ENCODE results near the gene RNF222. TPM values are rescaled to one million over a fixed set of nuclear protein-coding genes. Genes with fewer than 3 reads are reported as not detected.
A peak's percentile ranks its signal among the peaks of the same experiment; 100 is the strongest.

RNF222 gene
- total and polyA plus RNA-seq, 2 experiments from 2014 or later = not detected

- no peak for TF ChIP-seq EZH2phosphoT487 (IDR thresholded peaks at IDR 0.05; ENCODE audit: insufficient read depth, low read depth)
- no peak for TF ChIP-seq EZH2 (IDR thresholded peaks at IDR 0.05; ENCODE audit: insufficient read depth, poor library complexity, severe bottlenecking)
- 2% methylated on average over 5 of the region's 5 CpGs for WGBS, 2 experiments (ENCODE audit: low coverage in 1 of 2, low lambda C conversion rate in 2 of 2, missing lambda C conversion rate in 2 of 2)
- Histone ChIP-seq H3K36me3 (ENCODE audit: low read depth) (peaks cover 13% of the 10 kb centered on the region), H3K79me2 (ENCODE audit: insufficient read depth) (peaks cover 59% of the 10 kb centered on the region), H3K4me1 (ENCODE audit: insufficient read depth) (peaks cover 28% of the 10 kb centered on the region), H3K27ac (peak overlapping the region; percentile 99), H3K9me3 (ENCODE audit: low read depth) (no peaks in the 10 kb centered on the region), H3K4me3 (peak overlapping the region; percentile 97), H3K9me2 (ENCODE audit: insufficient read depth) (no peaks in the 10 kb centered on the region), H3K4me2 (ENCODE audit: unreplicated experiment) (peak overlapping the region; percentile 100), H3K9ac (peak overlapping the region; percentile 100), H2AFZ (no peak overlapping the region), H3K27me3 (replicated peaks; ENCODE audit: insufficient read depth) (no peaks in the 10 kb centered on the region), H4K20me1 (ENCODE audit: insufficient read depth) (peaks cover 22% of the 10 kb centered on the region; the same call in 1 of the 2 replicates), H3F3A (ENCODE audit: insufficient read depth) (peaks cover 30% of the 10 kb centered on the region; the same call in 1 of the 2 replicates)
- in situ Hi-C loops (cut with MboI) = no loop called here
- DNase-seq = no peak
These were observed 39.2 kb upstream of the RNF222 start for GRCh38 chr17:8436844-8437171.

GRCh38 chr17:8436169-8436843 lies 38.7 kb upstream of the RNF222 start:
- DNase-seq = peak; percentile 87
- H3K4me3 ChIP-seq = peak overlapping the region; percentile 97
- 0 to 1% methylated on average over 28 to 37 of the region's 43 CpGs for WGBS, 2 experiments (ENCODE audit: low coverage in 1 of 2, low lambda C conversion rate in 2 of 2, missing lambda C conversion rate in 2 of 2)
- H3K9me3 ChIP-seq (ENCODE audit: low read depth) = no peaks in the 10 kb centered on the region
- H3K4me1 ChIP-seq (ENCODE audit: insufficient read depth) = peaks cover 28% of the 10 kb centered on the region
- no peaks in the 10 kb centered on the region for H3K9me2 ChIP-seq (ENCODE audit: insufficient read depth)
- H3K27ac ChIP-seq = peak overlapping the region; percentile 99
- H4K20me1 ChIP-seq (ENCODE audit: insufficient read depth) = peaks cover 18% of the 10 kb centered on the region; the same call in 1 of the 2 replicates
- H3K79me2 ChIP-seq (ENCODE audit: insufficient read depth) = peaks cover 54% of the 10 kb centered on the region
- H3K9ac ChIP-seq = peak overlapping the region; percentile 100
- peaks cover 13% of the 10 kb centered on the region for H3K36me3 ChIP-seq (ENCODE audit: low read depth)
- no peak overlapping the region for H2AFZ ChIP-seq
- H3K27me3 ChIP-seq (replicated peaks; ENCODE audit: insufficient read depth) = no peaks in the 10 kb centered on the region
- H3F3A ChIP-seq (ENCODE audit: insufficient read depth) = peaks cover 30% of the 10 kb centered on the region; the same call in 1 of the 2 replicates
- H3K4me2 ChIP-seq (ENCODE audit: unreplicated experiment) = peak overlapping the region; percentile 100
- TF ChIP-seq EZH2 (IDR thresholded peaks at IDR 0.05; ENCODE audit: insufficient read depth, poor library complexity, severe bottlenecking) (no peak), EZH2phosphoT487 (IDR thresholded peaks at IDR 0.05; ENCODE audit: insufficient read depth, low read depth) (no peak)
- in situ Hi-C loops (cut with MboI) = no loop called here

- H3K4me3 ChIP-seq = peak within 1 kb of the TSS; percentile 97
- H3K27me3 ChIP-seq (replicated peaks; ENCODE audit: insufficient read depth) = no peaks in the 10 kb centered on the region
- H3K9ac ChIP-seq = peak within 1 kb of the TSS; percentile 100
- H3K36me3 ChIP-seq (ENCODE audit: low read depth) = peaks cover 11% of the 10 kb centered on the region
- peak within 1 kb of the TSS; percentile 99 for H3K27ac ChIP-seq
- H2AFZ ChIP-seq = peak within 1 kb of the TSS; percentile 94
- no peaks in the 10 kb centered on the region for H3K9me3 ChIP-seq (ENCODE audit: low read depth)
- H3F3A ChIP-seq (ENCODE audit: insufficient read depth) = peaks cover 26% of the 10 kb centered on the region; the same call in 1 of the 2 replicates
- peaks cover 13% of the 10 kb centered on the region; the same call in 1 of the 2 replicates for H4K20me1 ChIP-seq (ENCODE audit: insufficient read depth)
- DNase-seq = peak; percentile 99
- WGBS, 2 experiments (ENCODE audit: low coverage in 1 of 2, low lambda C conversion rate in 2 of 2, missing lambda C conversion rate in 2 of 2) = 4 to 6% methylated on average over 36 to 47 of the region's 68 CpGs
- H3K4me2 ChIP-seq (ENCODE audit: unreplicated experiment) = peak within 1 kb of the TSS; percentile 100
- peaks cover 29% of the 10 kb centered on the region for H3K4me1 ChIP-seq (ENCODE audit: insufficient read depth)
- H3K79me2 ChIP-seq (ENCODE audit: insufficient read depth) = peaks cover 46% of the 10 kb centered on the region
- TF ChIP-seq EZH2 (IDR thresholded peaks at IDR 0.05; ENCODE audit: insufficient read depth, poor library complexity, severe bottlenecking) (no peak), EZH2phosphoT487 (IDR thresholded peaks at IDR 0.05; ENCODE audit: insufficient read depth, low read depth) (no peak)
- no peaks in the 10 kb centered on the region for H3K9me2 ChIP-seq (ENCODE audit: insufficient read depth)
- in situ Hi-C loops (cut with MboI) = no loop called here
These were observed 37.9 kb upstream of the RNF222 start, which contains the start of gene NDEL1 for GRCh38 chr17:8435245-8436168. TSS of gene NDEL1 (plus strand) at chr17:8435884. CDS start at chr17:8444272, 8,388 bp downstream.

GRCh38 chr17:8430966-8431365 lies 33.3 kb upstream of the RNF222 start:
- TF ChIP-seq EZH2phosphoT487 (IDR thresholded peaks at IDR 0.05; ENCODE audit: insufficient read depth, low read depth) (no peak), EZH2 (IDR thresholded peaks at IDR 0.05; ENCODE audit: insufficient read depth, poor library complexity, severe bottlenecking) (no peak)
- peaks cover 18% of the 10 kb centered on the region for H3K4me1 ChIP-seq (ENCODE audit: insufficient read depth)
- H3K27ac ChIP-seq = peak overlapping the region; percentile 82
- peaks cover under 1% of the 10 kb centered on the region for H3K79me2 ChIP-seq (ENCODE audit: insufficient read depth)
- H3K36me3 ChIP-seq (ENCODE audit: low read depth) = no peaks in the 10 kb centered on the region
- peak overlapping the region; percentile 68 for H3K9ac ChIP-seq
- no peaks in the 10 kb centered on the region for H4K20me1 ChIP-seq (ENCODE audit: insufficient read depth)
- peak overlapping the region; percentile 47 for H3K4me2 ChIP-seq (ENCODE audit: unreplicated experiment)
- peaks cover 19% of the 10 kb centered on the region; the same call in 1 of the 2 replicates for H3F3A ChIP-seq (ENCODE audit: insufficient read depth)
- H3K4me3 ChIP-seq = no peak overlapping the region
- peak; percentile 95 for DNase-seq
- in situ Hi-C loops (cut with MboI) = no loop called here
- H2AFZ ChIP-seq = peak overlapping the region; percentile 59
- WGBS, 2 experiments (ENCODE audit: low coverage in 1 of 2, low lambda C conversion rate in 2 of 2, missing lambda C conversion rate in 2 of 2) = 2 to 3% methylated on average over 7 of the region's 7 CpGs
- no peaks in the 10 kb centered on the region for H3K27me3 ChIP-seq (replicated peaks; ENCODE audit: insufficient read depth)
- no peaks in the 10 kb centered on the region for H3K9me2 ChIP-seq (ENCODE audit: insufficient read depth)
- H3K9me3 ChIP-seq (ENCODE audit: low read depth) = no peaks in the 10 kb centered on the region
